Liver (tissue), 3 donors: ENCODE results near the gene LRRTM4.

Experiments
- RAD21 ChIP-seq, 2 donors: IDR thresholded peaks; 2 replicates each; pipeline ENCODE4 v1.6.1; 2016; ENCODE audit warnings: antibody characterized with exemption in 2 of 2, mild to moderate bottlenecking in 2 of 2
- TF ChIP-seq, protein P1 (sequence below): fragments of 150-350 bp; IDR thresholded peaks from 2 replicates; pipeline ENCODE4 v1.5.1; 2017; ENCODE audit warnings: improper control_type of control experiment, low read depth, low read length; ENCODE audit not compliant: missing input control
- TF ChIP-seq, protein P2 (sequence below): IDR thresholded peaks from 2 replicates; pipeline ENCODE4 v1.6.1; 2016; ENCODE audit warnings: antibody characterized with exemption
- donor health status: healthy.
- donor health status: healthy.

DNA sequence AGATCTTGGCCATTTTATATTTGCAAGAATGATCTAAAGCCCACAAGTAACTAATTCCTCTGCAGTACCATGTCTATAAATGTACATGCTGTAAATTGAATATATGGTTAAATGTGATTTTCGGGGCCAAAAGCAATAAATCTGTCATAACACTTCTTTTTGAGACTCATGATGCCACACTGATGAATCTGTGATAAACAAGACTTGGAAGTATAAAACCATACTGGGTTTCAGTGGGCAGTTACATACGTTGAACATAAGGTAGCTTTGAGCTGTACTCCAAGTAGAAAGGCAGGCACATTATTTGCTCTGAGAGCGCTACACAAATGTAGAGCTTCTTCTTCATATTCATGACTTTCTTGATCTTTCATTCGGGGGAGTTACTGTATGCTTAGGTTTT is 792.2 kb downstream of the LRRTM4 start:
- TF ChIP-seq, protein P1, sequence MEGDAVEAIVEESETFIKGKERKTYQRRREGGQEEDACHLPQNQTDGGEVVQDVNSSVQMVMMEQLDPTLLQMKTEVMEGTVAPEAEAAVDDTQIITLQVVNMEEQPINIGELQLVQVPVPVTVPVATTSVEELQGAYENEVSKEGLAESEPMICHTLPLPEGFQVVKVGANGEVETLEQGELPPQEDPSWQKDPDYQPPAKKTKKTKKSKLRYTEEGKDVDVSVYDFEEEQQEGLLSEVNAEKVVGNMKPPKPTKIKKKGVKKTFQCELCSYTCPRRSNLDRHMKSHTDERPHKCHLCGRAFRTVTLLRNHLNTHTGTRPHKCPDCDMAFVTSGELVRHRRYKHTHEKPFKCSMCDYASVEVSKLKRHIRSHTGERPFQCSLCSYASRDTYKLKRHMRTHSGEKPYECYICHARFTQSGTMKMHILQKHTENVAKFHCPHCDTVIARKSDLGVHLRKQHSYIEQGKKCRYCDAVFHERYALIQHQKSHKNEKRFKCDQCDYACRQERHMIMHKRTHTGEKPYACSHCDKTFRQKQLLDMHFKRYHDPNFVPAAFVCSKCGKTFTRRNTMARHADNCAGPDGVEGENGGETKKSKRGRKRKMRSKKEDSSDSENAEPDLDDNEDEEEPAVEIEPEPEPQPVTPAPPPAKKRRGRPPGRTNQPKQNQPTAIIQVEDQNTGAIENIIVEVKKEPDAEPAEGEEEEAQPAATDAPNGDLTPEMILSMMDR = no peak
- TF ChIP-seq, protein P2, sequence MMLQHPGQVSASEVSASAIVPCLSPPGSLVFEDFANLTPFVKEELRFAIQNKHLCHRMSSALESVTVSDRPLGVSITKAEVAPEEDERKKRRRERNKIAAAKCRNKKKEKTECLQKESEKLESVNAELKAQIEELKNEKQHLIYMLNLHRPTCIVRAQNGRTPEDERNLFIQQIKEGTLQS = no peak
- no peak for TF ChIP-seq RAD21 (IDR thresholded peaks at IDR 0.05)
